ENCODE data around the gene COL4A6.
A peak's percentile ranks its signal among the peaks of the same experiment; 100 is the strongest.

COL4A6 gene

DNA sequence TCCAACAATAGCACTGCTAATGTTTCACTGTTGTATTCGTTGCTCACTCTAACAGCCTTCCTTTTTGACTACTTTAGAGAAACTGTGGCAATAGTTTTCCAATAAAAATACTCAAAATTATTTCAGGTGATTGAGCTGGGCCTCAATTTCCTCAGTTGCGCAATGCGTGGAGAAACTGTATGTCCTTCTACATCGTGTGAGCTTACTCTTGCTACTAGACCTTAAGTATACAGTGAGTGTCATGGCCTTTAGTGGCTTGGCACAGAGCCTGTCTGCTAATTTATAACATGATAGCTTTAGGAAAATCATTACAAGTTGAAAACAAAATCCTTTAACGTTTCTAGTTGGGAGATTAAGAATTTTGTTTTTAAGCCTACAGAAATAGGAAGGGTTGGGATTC is 114.5 kb downstream of the COL4A6 start:
- DNase-seq: no peak

DNA sequence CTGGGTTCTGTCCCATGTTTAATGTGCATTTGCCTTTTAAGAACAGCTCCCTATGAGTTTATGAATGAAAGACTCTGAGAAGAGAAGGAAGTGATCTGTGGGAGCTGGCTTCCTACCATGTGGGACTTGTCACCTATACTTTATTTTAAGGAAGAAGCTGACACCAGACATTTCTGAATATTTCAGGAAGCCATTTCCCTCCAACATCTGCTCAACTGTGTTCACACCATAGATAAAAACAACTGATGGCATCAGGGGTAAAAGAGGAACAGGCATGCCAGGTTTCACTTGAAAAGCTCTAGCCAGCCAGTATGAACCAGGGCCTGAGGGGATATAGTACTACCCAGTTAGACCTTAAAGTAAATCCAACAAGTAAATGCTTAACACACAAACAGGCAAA is 116.0 kb downstream of the COL4A6 start:
- no peak for DNase-seq

DNA sequence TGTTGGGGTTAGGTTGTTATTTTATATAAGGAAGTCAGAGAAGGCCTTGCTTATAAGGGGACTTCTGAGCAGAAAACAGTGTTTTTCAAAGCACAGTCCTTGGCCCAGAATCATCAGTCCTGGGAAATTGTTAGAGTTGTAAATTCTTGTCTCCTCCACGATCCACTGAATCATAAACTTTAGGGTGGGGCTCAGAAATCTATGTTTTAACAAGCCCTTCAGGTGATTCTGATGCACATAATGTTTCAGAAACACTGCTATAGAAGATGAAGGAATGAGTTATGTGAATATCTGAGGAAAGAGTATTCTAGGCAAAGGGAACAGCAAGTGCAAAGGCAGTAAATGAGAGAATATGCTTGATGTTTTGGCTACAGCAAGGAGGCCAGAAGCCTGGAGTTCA is 121.8 kb downstream of the COL4A6 start:
- DNase-seq: no peak

DNA sequence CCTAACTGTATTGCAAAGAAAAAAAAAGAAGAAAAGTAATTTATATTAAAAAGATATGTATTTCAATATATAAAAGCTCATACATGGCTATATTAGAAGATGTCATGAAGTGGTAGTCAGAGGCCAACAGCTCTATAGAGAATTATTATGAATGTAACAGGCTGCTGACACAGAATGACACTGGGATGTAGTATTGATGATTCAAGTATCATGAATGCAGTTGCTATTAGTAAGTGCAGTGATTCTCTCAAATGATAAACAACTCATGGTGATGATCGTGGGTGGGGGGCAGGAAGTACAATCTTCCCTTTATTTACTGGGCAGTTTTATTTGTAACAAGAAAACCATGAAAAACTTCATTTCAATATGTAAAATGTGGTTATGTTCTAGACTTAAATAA is 124.6 kb downstream of the COL4A6 start:
- peak; percentile 62 for DNase-seq

DNA sequence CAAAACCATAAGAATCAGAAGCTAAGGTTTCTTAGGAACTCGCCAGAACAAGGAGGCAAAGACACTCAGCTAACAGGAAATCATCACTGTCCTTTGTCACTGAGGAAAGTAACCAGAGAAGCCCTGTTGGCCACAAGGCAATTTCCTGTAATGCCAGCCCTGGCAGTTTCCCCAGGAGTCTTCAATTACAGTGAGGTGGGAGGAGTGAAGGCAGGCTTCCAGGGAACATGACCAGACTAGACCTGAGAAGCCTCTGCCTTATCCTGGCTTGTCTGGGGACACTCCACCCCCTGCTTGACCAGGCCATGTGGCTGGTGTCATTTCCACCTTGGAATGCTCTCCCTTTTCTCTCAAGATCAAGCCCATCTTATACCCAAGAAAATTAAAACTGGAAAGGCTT is 125.3 kb downstream of the COL4A6 start:
- peak; percentile 23 for DNase-seq

DNA sequence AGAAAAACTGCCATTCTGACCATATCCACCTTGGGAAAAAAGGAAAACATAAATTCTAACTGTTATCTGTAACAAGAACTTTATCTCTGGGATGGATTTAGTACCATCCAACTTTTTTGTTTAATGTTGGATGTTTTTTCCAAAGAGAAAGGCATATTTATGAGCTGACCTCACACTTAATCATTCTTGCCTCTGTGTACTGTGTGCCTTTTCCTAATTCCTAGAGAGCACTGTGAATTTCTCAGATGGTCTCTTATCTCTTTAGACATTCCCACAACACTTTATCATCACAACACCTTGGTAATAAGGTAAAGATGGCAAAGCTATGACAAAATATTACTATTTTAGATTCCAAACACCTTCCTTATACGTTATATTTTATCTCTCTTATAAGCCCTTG is 126.2 kb downstream of the COL4A6 start:
- DNase-seq: peak; percentile 34

DNA sequence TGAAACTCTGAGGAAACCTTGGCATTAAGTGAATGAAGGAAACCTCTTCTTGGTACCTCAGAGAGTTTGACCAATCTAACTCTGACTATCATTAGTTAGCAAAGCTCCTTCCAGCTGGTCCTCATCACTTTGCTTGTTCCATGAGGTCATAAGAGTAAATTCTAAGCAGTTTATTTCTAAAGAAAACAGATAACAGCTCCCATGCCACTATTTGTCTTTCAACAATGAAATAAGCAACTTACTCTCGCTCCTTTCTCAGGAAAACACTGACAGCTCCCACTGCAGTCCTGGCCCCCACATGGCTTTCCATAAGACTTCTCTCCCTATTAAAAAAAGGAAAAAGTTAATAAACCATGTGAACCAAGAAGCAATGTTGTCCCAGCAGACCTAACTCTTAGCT is 127.7 kb downstream of the COL4A6 start:
- DNase-seq: no peak

DNA sequence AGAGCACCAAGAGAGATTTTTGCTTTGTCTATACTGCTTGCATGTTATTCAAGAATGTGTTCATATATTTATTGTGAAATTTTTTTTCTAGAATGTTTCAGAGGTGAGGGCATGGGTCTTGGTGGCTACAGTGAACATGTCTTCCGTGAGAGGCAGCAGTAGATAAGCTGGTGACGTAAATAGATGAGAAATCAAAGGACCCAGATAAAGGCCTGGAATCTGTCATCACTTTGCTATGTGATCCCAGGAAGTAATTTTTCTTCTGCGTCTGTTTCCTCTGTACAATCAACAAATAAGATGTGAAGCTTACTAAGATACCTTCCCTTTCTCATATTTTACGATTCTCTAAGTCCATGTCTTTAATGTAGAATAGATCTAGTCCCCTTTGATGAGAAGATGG is 129.1 kb downstream of the COL4A6 start:
- peak; percentile 49 for DNase-seq

DNA sequence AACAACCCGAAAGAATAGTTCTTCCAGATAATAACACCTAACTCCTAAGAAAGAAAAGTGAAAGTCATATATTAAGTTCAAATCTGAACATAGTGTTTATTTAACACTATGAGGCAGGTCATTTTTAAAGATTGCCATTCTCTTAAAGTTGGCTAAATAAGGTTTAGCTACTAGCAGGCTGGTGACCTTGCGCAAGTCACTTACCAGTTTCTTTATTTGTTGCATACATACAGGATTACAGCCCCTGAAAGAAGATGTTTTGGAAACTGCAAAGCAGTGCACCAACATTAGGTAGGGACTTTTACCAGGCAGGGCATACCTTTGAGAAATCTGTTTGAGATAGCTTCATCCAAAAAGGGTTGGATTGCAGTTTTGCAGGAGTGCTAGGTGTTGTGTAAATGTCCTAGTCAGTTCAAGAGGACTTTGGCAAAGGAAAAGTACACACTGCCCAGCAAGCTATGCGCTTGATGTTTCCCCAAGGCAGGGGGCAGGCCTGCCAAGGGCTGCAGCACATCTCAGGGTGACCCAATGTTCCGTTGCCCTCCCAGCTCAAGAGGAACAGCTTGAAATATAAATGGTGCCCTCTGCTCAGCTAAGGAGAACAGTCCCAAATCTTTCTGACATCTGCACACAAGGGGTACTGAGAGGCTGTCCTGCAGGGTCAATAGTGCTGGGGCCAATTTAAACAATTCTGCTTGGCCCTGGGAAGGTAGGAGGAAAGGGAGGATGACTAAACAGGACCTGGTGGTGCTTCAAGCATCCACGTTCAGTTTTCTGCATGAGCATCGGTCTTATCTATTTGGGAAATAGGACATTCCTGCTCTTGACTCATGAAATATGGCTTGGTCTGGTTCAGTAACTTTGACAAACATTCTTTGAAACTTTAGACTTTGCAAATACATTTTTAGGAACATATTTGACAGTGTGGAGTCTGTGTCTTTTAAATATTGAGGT is 130.8 kb downstream of the COL4A6 start:
- DNase-seq: no peak

DNA sequence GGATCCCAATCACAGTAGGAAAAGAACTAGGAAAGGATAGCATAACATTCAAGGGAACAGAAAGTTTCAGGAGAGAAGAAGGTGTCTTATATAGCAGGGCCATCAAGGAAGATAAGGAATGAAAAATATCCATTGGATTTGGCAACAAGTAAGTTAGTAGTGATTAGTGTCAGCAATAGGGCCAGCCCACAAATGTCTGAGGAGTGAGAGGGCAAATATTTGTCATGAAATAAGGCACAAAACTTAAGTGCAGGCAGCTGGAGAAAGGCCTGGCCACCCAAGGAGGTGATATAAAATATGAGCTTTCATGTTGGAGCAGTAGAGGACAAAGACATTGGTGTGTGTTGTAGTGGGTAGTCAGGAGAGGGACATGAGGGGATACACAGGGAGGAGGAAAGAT is 132.1 kb downstream of the COL4A6 start:
- no peak for DNase-seq

DNA sequence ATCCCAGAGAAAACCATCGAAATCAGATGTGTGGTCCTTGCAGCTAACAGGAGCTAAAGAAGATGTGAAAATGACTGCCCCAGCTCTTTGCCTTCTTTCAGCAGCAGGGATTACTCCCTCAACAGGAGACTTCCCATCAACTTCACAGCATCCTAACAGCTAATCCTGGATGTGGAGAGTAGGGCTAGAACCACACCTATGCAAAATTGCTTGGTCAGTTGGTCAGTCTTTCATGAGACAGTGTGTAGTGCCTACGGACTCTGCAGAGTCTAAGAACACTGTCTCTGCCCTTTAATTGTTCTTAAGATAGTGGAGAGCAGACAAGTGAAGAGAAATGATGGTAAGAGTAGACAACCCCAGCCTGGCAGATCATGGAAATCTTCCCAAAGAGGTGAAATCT is 133.5 kb downstream of the COL4A6 start:
- DNase-seq: no peak

DNA sequence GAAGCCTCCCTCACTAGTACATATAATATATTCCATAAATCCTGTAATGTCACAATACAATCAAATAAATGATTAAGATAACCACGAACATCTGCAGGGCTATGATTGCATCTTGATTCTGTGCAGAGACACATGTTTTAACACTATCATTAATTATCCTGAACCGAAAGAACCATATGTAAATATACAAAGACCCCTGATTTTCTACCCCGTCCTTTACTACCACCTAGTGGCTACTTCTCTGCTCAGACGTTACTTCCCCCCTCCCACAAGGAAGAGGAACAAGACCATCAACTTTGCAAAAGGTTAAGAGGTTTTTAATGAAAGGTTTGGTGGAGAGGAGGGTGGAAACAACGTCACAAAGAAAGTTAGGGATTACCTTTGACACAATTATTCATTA is 134.0 kb downstream of the COL4A6 start:
- no peak for DNase-seq

DNA sequence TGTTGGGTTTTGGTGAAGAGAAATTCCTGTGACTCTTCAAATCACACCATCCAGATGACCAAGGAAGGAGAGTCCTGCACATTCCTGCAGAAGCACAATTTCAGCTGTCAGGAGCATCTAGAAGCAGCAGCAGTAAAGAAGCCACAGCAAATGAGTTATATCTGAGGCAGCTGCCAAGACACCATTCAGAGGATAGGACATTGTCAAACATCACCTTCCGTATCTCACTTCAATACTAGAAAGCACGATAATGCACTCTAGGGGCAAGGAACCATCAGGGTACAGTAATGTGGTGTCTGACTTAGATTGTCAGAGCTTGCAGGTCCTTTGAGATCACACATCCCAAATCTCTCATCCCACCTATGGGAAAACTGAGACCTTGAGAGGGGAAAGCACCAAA is 134.5 kb downstream of the COL4A6 start:
- no peak for DNase-seq

DNA sequence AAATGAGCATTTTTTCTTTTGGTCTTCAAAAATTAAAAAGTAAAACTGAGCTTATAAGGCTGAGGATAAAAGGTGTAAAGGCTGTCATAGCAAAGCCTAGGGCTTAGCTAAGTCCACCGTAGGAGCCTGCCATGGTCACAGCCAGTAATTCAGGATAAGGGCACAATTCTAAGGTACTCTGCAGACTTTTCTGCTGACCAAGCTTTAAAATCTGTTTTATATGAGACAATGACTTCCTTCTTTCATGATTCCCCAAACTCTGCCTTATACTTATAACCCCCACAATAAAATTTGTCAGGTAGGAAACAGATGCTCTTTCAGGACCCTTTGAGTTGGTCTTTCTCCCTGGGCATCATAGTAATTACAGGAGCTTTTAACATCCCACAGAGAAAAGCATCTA is 138.5 kb downstream of the COL4A6 start:
- no peak for DNase-seq

DNA sequence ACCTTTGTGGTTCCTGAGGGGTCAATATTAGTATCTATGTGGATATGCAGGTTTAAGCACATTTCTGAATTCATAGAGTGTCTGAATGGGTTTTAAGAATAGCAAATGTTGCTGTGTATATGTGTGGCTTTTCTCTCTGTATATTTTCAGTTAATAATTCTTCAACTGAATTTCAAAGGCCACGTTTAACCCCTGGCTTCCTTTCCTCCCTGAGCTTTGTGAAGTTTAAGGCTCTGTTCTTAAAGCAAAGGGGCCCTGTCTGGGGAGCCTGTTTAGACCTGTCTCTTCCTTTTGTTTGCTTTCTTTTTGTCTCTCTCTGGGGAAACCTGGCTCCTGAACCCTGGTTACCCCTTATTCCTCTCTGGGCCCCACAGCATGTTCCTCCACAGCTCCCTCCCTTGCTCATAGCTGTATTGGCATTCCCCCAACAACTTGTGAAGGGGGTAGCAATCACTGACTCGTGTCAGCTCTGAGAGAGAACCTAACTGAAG is 139.1 kb downstream of the COL4A6 start:
- peak; percentile 6 for DNase-seq

DNA sequence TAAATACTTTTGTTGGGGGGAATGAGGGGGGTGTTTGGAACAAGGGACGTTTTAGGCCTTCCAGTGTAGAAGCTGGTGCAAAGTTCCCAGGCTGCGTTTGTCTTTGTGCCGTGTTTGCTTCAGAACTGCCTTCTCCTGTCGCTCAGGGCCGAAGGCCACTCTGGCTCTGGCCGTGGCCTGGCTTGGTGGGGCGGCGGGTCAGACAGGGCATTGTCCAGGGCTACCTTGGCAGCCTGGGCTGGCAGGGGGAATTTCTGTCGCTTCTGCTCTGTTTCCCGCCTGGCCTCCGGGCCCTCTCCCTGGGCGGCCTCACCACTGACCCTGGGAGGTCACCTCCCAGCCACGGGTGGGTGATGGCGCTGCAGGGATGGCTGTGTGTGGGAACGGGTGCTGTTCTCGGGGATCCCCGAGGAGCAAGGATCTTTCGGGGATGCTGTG is 140.0 kb downstream of the COL4A6 start:
- no peak for DNase-seq

DNA sequence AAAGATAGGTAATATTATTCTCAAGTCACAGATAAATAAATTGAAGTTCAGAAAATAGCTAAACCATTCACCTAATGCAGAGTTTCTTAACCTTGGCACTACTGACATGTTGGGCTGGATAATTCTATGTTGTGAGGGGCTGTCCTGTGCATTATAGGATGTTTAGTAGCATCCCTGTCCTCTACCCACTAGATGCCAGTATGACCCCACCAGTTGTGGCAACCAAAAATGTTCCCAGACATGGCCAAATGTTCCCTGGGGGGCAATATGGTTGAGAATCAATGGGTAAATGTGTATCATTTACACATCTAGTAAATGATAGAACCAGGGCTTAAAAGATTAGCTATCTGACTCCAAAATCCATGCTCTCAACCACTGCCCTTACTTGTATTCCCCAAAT is 140.9 kb downstream of the COL4A6 start:
- no peak for DNase-seq

DNA sequence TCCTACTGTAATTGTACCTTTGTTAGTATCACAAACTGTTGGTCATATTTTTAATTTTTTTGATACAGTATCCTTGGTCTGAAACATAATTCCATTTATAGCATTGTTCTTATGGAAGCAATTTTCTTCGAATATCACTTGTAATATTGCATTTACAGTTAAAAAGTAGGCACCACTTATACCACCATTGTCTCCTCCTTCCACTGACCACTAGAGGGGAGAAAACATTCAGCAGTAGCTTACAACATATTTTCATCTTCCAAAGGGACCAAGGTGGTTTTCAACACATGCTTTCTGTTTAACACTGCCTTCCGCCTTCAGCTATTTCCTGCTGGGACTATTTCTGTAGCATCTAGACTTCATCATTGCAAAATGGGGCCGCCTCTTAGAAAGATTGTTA is 146.2 kb downstream of the COL4A6 start:
- DNase-seq: no peak

DNA sequence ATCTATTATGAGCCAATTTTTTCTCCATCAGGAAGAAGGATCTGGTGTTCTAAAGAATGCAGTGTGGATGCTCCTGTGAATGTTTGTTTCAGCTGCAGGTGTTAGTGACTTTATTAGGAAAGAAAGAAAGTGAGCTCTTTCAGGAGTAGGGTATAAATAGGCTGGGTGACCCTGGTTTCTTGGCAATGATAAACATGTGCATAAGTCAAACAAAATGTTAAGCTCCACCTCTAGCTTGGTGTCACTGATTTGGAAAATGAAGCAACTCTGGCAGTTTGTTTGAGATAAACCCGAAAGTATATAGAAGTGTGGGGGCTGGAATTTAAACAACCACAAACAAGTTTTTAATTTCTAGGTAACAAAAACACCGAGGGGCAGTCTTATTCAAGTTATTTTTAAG is 152.3 kb downstream of the COL4A6 start:
- DNase-seq: no peak

DNA sequence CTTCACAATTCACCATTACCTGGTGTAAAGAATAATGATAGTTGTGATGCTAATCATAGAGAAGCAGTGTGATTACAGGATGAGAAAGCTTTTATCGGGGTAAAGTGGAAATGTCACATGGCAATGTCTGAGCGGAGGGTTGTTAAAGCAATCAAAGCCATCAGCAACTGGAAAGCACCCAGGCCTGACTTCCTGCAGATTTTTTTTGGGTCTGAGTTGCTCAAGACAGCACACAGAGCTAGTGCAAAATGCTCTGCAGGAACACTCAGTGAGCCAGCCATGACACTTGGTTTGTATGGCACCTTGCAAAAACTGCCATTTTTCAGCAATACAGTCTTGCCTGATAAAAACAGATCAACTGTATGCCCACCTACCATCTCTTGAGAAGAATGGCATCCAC is 152.9 kb downstream of the COL4A6 start:
- no peak for DNase-seq

DNA sequence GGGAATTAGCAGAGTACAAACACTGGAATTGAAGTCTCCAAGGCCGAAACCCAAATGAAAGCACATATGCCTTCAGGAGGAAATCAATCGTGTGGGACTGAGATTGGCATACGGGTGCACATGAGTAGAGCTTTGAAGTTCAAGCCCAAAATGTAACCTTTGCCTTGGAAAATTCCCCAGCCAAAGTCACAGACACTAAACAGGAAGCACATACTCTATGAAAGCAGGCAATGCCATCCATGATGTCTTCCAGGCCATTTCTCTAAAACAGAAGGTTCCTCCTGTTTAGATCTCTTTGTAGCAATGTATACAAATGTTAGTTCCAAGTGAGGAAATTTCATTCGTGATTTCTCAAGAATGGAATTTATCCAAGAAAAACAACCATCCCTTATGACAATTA is 162.5 kb downstream of the COL4A6 start:
- DNase-seq: no peak

DNA sequence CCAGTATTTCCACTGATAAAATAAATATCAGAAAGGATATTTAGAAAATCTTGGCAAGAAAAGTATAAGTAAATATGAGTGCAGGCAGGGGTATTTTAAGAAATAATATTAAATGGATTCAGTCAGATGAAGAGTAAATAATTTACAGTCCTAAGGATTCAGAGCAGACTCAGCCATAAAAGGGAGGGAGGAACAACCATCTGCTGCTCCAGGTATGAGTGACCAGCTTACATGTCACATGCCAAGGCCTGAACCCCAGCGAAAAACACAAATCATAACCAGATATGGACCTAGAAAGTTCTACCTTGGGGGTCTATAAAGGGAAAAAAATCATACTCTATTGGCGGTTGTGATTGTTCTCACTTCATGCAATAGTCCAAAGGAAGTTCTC is 166.8 kb downstream of the COL4A6 start:
- no peak for DNase-seq

DNA sequence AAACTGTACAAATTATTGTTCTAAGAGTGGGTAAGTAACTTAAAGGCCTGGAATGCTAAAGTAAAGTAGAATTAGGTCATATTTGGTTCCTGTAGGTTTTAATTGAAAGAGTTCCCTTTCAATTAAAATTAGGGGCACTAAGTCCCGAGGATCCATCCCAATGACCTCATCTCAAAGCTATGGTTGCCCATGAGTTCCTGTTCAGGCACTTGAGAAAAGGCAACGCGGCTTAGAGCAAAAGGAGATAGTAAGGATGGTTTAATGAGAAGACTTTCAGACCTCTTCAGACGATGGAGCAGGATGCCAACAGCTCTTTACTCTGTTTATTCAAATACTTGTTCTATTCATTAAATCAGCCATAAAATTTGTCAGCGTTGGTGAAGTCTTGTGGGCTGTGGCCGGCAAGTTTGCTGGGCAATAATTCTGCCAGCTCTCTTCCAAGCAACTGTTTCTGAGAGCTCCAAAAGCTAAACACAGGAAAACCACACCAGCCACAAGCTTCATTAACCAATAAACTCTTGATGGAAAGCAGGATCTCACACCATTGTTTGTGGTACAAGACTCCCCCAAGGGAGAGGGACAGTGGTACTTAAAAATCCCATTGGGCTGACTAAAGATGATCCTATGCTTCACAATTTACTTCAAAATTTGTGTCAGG is 167.4 kb downstream of the COL4A6 start:
- DNase-seq: peak; percentile 22

DNA sequence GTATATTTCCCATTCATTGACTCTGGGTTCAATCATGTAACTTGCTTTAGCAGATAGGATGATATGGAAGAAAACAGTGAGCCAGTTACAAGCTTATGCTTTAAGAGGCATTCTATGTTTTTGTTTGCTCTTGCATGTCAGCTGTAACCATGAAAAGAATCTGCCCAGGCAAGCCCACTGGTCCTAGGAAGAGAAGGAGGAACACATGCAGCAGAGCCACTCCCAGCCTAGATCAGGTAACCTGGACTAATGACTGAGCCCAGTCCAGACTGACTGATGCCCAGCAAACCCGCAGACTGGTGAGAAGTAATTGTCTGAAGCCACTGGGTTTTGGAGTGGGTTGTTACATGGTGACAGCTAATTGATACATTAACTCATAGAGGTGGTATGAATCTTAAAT is 167.9 kb downstream of the COL4A6 start:
- DNase-seq: no peak
